ENCODE results near the gene PLIN4. TPM values are rescaled to one million over a fixed set of nuclear protein-coding genes. Genes with fewer than 3 reads are reported as not detected.
A peak's percentile ranks its signal among the peaks of the same experiment; 100 is the strongest.

Gene PLIN4
- total and polyA plus RNA-seq, 10 of the 15 experiments (the other 5 are each of a cell fraction or from before 2014, with no cell fraction given) = 0.01 to 0.11 (median 0.05) TPM; not detected in 2

- no peak for TF ChIP-seq TCF3 (IDR thresholded peaks at IDR 0.05; ENCODE audit: borderline replicate concordance, insufficient read depth, low read depth, low read length)
- TF ChIP-seq FOXK2 (IDR thresholded peaks at IDR 0.05) = no peak
- no peak for TF ChIP-seq HDAC6 (IDR thresholded peaks at IDR 0.05; ENCODE audit: unreplicated experiment)
- TF ChIP-seq, protein P1, sequence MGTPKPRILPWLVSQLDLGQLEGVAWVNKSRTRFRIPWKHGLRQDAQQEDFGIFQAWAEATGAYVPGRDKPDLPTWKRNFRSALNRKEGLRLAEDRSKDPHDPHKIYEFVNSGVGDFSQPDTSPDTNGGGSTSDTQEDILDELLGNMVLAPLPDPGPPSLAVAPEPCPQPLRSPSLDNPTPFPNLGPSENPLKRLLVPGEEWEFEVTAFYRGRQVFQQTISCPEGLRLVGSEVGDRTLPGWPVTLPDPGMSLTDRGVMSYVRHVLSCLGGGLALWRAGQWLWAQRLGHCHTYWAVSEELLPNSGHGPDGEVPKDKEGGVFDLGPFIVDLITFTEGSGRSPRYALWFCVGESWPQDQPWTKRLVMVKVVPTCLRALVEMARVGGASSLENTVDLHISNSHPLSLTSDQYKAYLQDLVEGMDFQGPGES (IDR thresholded peaks at IDR 0.05) = no peak
- no peak for TF ChIP-seq RAD21 (IDR thresholded peaks at IDR 0.05; ENCODE audit: insufficient read depth, low read depth, low read length)
- peak; percentile 40; the same call in 1 of the 2 replicates for TF ChIP-seq POLR2A (IDR thresholded peaks at IDR 0.05; ENCODE audit: low read depth, low read length)
- peak; percentile 81 for TF ChIP-seq HCFC1 (IDR thresholded peaks at IDR 0.05; ENCODE audit: low read length)
- TF ChIP-seq HDAC2 (IDR thresholded peaks at IDR 0.05) = no peak
- TF ChIP-seq RAD51 (IDR thresholded peaks at IDR 0.05) = peak; percentile 93
- TF ChIP-seq STAT1 (conservative IDR thresholded peaks at IDR 0.05) = no peak
- TF ChIP-seq, protein P2, sequence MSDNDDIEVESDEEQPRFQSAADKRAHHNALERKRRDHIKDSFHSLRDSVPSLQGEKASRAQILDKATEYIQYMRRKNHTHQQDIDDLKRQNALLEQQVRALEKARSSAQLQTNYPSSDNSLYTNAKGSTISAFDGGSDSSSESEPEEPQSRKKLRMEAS (IDR thresholded peaks at IDR 0.05; ENCODE audit: low read depth, low read length) = peak; percentile 84
- no peak for TF ChIP-seq E2F8 (IDR thresholded peaks at IDR 0.05; ENCODE audit: low read depth, partially characterized antibody)
- no peak for TF ChIP-seq ATF7 (IDR thresholded peaks at IDR 0.05; ENCODE audit: low read depth)
- peak; percentile 77; the same call in 1 of the 2 replicates for TF ChIP-seq CREM (IDR thresholded peaks at IDR 0.05; ENCODE audit: low read depth)
- TF ChIP-seq, protein P3, sequence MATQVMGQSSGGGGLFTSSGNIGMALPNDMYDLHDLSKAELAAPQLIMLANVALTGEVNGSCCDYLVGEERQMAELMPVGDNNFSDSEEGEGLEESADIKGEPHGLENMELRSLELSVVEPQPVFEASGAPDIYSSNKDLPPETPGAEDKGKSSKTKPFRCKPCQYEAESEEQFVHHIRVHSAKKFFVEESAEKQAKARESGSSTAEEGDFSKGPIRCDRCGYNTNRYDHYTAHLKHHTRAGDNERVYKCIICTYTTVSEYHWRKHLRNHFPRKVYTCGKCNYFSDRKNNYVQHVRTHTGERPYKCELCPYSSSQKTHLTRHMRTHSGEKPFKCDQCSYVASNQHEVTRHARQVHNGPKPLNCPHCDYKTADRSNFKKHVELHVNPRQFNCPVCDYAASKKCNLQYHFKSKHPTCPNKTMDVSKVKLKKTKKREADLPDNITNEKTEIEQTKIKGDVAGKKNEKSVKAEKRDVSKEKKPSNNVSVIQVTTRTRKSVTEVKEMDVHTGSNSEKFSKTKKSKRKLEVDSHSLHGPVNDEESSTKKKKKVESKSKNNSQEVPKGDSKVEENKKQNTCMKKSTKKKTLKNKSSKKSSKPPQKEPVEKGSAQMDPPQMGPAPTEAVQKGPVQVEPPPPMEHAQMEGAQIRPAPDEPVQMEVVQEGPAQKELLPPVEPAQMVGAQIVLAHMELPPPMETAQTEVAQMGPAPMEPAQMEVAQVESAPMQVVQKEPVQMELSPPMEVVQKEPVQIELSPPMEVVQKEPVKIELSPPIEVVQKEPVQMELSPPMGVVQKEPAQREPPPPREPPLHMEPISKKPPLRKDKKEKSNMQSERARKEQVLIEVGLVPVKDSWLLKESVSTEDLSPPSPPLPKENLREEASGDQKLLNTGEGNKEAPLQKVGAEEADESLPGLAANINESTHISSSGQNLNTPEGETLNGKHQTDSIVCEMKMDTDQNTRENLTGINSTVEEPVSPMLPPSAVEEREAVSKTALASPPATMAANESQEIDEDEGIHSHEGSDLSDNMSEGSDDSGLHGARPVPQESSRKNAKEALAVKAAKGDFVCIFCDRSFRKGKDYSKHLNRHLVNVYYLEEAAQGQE (IDR thresholded peaks at IDR 0.05; ENCODE audit: low read depth, low read length) = no peak
- TF ChIP-seq ZNF207 (IDR thresholded peaks at IDR 0.05; ENCODE audit: borderline replicate concordance) = peak; percentile 84
- no peak for TF ChIP-seq MTA2 (IDR thresholded peaks at IDR 0.05; ENCODE audit: low read depth)
- TF ChIP-seq STAT3 (IDR thresholded peaks at IDR 0.05; ENCODE audit: low read depth, low read length) = no peak
- no peak for TF ChIP-seq EP300 (IDR thresholded peaks at IDR 0.05; ENCODE audit: borderline replicate concordance in 1 of 2, control insufficient read depth in 1 of 2, low read depth in 2 of 2, low read length in 2 of 2)
- TF ChIP-seq, protein P4, sequence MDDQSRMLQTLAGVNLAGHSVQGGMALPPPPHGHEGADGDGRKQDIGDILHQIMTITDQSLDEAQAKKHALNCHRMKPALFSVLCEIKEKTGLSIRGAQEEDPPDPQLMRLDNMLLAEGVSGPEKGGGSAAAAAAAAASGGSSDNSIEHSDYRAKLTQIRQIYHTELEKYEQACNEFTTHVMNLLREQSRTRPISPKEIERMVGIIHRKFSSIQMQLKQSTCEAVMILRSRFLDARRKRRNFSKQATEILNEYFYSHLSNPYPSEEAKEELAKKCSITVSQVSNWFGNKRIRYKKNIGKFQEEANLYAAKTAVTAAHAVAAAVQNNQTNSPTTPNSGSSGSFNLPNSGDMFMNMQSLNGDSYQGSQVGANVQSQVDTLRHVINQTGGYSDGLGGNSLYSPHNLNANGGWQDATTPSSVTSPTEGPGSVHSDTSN (IDR thresholded peaks at IDR 0.05; ENCODE audit: insufficient replicate concordance, low read depth, low read length) = peak; percentile 34
- no peak for TF ChIP-seq FOS (IDR thresholded peaks at IDR 0.05; ENCODE audit: borderline replicate concordance, extremely low read depth, insufficient read length)
Measured at GRCh38 chr19:4457654-4458395, 60.5 kb downstream of the PLIN4 start, which contains the start of gene UBXN6 (continued).
